ENCODE results near the gene LYPD6B. TPM values are rescaled to one million over a fixed set of nuclear protein-coding genes. Genes with fewer than 3 reads are reported as not detected.

LYPD6B gene, protein sequence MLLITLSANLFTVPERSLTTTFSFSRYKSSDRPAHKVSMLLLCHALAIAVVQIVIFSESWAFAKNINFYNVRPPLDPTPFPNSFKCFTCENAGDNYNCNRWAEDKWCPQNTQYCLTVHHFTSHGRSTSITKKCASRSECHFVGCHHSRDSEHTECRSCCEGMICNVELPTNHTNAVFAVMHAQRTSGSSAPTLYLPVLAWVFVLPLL
- total RNA-seq (2021; fragmentation: NEBNext Ultra II Directional; extraction: Animal tissue kit (Norgen Biotek cat#: 25700)), result 10 to 100 TPM; 18.3 to 91.5 (median 23.2) TPM
- long read RNA-seq, transcript LYPD6B-204 (6 exons, 1,248 nt), result major isoform, 32 of 116 reads
- long read RNA-seq, transcript LYPD6B-203 (7 exons, 1,577 nt), result minor isoform, 16 of 116 reads
- long read RNA-seq, partial matches to known transcripts, result 22 of 116 reads
- long read RNA-seq, other reads (novel, unspliced or antisense), result 46 of 116 reads

DNA sequence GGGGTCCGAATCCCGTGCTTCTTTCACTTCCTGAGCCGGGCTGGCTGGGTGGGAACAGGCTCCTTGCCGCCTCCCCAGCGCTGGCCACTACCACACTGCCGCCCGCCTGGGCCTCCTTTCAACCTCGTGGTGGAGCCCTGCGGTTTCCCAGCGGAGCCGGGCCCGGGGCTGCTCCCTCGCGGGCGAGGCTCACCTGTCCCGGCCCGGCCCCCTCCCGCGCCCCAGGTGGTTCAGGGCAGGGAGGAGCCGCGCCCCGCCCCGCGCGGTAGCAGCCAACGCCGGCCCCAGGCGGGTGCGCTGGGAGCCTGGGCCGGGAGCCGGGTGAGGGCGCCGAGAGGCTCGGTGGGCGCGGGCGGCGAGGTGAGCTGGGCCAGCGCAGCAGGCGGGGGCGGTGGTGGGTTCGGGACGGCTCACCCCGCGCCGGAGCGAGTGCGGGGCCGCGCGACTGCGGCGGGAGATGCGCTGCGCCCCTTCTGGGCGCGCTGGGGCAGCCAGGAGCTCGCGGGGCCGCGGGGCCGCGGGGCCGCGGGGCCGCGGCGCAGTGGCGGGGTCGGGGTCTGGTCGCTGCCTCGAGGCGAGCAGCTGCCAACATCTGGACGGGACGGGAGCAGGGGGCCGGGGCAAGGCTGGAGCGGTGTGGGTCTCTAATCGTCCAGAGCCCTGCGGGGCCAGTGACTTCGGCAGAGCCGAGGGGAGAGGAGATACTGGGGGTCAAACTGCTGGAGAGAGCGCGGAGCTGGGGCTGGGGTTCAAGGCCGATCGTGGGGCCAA, at the start of gene LYPD6B:
TSS of gene LYPD6B (plus strand) at position 258 of the 771 bp plus-strand sequence. CDS start 92,250 bp downstream, outside the sequence.
- peaks cover 5% of the 10 kb centered on the region for H3K27me3 Mint-ChIP-seq (ENCODE audit: insufficient read depth)
- TF ChIP-seq, protein P1, sequence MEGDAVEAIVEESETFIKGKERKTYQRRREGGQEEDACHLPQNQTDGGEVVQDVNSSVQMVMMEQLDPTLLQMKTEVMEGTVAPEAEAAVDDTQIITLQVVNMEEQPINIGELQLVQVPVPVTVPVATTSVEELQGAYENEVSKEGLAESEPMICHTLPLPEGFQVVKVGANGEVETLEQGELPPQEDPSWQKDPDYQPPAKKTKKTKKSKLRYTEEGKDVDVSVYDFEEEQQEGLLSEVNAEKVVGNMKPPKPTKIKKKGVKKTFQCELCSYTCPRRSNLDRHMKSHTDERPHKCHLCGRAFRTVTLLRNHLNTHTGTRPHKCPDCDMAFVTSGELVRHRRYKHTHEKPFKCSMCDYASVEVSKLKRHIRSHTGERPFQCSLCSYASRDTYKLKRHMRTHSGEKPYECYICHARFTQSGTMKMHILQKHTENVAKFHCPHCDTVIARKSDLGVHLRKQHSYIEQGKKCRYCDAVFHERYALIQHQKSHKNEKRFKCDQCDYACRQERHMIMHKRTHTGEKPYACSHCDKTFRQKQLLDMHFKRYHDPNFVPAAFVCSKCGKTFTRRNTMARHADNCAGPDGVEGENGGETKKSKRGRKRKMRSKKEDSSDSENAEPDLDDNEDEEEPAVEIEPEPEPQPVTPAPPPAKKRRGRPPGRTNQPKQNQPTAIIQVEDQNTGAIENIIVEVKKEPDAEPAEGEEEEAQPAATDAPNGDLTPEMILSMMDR (IDR thresholded peaks at IDR 0.05), result no peak
- no peak for DNase-seq
- H3K4me3 Mint-ChIP-seq, result peak within 1 kb of the TSS; percentile 82
- H3K27ac Mint-ChIP-seq, result peak within 1 kb of the TSS; percentile 76
- H3K9me3 Mint-ChIP-seq, result no peaks in the 10 kb centered on the region
- peaks cover 39% of the 10 kb centered on the region for H3K4me1 Mint-ChIP-seq (ENCODE audit: low read depth)
- H3K36me3 Mint-ChIP-seq (ENCODE audit: low read depth), result no peaks in the 10 kb centered on the region; the same call in 1 of the 2 replicates

DNA sequence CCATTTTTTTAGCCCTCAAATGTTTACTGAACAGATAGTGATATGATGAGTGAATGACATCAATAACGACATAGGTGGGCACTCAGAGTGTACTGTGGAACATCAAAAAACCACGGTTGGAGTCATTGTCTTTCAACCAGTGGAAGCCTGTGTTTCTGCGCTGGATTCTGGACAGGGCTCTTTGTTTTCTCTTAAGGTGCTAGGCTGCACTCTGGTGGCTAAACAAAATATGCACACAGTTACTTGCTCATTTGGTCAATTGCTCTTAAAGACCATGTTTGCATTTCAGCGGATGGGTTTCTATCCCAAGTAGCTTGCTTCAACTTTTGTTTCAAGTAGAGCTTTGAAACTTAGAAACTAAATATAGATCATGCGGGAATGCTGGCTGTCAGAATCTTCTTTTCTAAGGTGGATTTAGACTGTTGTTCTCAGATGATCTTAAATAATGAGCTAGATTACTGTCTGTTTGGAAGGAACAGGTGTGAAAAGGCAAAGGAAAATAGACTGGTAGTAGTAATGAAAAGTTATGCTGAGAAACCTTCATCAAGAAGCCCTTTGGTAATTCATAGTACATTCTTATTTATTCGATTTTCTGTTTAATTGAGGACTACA, 48.5 kb upstream of the LYPD6B start:
- Mint-ChIP-seq H3K4me3 (no peak overlapping the region), H3K27me3 (ENCODE audit: insufficient read depth) (no peaks in the 10 kb centered on the region), H3K27ac (no peak overlapping the region), H3K9me3 (no peaks in the 10 kb centered on the region), H3K36me3 (ENCODE audit: low read depth) (no peaks in the 10 kb centered on the region), H3K4me1 (ENCODE audit: low read depth) (peaks cover 5% of the 10 kb centered on the region; the same call in 1 of the 2 replicates)
- TF ChIP-seq, protein P1 (IDR thresholded peaks at IDR 0.05), result peak; percentile 85
- DNase-seq, result peak; percentile 73

DNA sequence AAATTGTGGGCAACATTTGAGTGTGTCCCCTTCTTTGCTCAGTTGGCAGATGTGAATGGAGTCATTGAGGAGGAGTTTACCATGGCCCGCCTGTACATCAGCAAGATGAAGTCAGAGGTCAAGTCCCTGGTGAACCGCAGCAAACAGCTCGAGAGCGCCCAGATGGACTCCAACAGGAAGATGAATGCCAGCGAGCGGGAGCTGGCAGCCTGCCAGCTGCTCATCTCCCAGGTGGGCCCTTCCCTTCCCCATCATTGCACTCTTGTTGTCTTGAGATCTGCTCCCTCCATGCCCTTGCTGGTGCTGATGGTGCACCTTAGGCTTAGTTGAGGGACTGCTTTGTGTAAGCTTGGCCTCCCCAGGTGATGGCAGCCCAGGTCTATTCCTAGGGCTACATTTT, 47.5 kb upstream of the LYPD6B start:
- TF ChIP-seq, protein P1 (IDR thresholded peaks at IDR 0.05), result no peak
- H3K9me3 Mint-ChIP-seq, result no peaks in the 10 kb centered on the region
- no peak overlapping the region for H3K4me3 Mint-ChIP-seq
- peaks cover 4% of the 10 kb centered on the region for H3K27me3 Mint-ChIP-seq (ENCODE audit: insufficient read depth)
- H3K36me3 Mint-ChIP-seq (ENCODE audit: low read depth), result no peaks in the 10 kb centered on the region
- H3K27ac Mint-ChIP-seq, result no peak overlapping the region
- no peak for DNase-seq
- H3K4me1 Mint-ChIP-seq (ENCODE audit: low read depth), result peaks cover 5% of the 10 kb centered on the region; the same call in 1 of the 2 replicates

DNA sequence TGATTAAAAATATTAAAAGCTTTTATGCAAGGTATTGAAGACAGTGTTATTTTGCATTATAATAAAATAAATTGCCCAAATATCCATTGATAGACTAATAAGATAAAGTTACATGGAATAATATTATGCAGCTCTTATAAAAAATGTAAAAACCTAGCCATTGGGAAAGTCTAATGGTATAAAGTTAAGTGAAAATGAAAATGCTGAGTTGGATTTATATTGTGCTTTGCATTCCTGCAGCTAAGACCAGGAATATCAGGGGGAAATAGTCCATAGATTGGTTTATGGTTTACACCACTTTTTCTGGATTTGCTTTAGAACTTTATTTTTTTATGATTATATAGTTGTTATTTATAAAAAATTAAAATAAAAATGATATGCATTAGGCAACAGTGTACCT, 46.1 kb upstream of the LYPD6B start:
- Mint-ChIP-seq H3K9me3 (no peaks in the 10 kb centered on the region), H3K4me1 (ENCODE audit: low read depth) (peaks cover 5% of the 10 kb centered on the region; the same call in 1 of the 2 replicates), H3K27me3 (ENCODE audit: insufficient read depth) (peaks cover 4% of the 10 kb centered on the region), H3K36me3 (ENCODE audit: low read depth) (no peaks in the 10 kb centered on the region), H3K27ac (no peak overlapping the region), H3K4me3 (no peak overlapping the region)
- DNase-seq, result no peak
- TF ChIP-seq, protein P1 (IDR thresholded peaks at IDR 0.05), result no peak

DNA sequence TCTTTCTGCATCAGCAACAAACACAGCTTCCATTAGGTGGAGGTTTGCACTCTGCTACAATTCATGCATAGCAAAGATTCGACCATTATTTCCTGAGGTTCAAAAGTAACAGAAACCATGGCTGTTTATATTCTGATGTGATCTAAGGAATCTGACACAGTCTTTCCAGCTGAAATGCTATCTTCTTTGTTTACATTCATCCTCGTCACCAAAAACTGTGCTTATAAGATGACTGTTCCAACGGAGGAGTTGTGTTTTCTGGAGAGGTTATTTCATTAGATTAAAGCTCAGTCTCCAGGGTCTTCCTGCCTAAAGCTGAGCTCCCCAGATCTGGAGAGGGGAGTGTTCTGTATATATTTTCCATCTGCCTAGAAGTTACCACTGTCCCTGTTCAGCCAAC, 45.1 kb upstream of the LYPD6B start:
- Mint-ChIP-seq H3K27me3 (ENCODE audit: insufficient read depth) (peaks cover 4% of the 10 kb centered on the region), H3K9me3 (no peaks in the 10 kb centered on the region), H3K36me3 (ENCODE audit: low read depth) (no peaks in the 10 kb centered on the region), H3K27ac (no peak overlapping the region), H3K4me1 (ENCODE audit: low read depth) (peaks cover 5% of the 10 kb centered on the region; the same call in 1 of the 2 replicates), H3K4me3 (no peak overlapping the region)
- DNase-seq, result no peak
- TF ChIP-seq, protein P1 (IDR thresholded peaks at IDR 0.05), result no peak

Data from HFFc6 (cell line).